ENCODE data around the gene SH3BP4.

- no peak for TF ChIP-seq CTCF (IDR thresholded peaks at IDR 0.05; ENCODE audit: low read depth, low read length)
- TF ChIP-seq EZH2phosphoT487 (IDR thresholded peaks at IDR 0.05; ENCODE audit: low read depth), result no peak
Observed at GRCh38 chr2:234912437-234912836, 39.4 kb upstream of the SH3BP4 start.
